ENCODE data around the gene JMJD7. TPM values are rescaled to one million over a fixed set of nuclear protein-coding genes. Genes with fewer than 3 reads are reported as not detected.

The JMJD7 gene
- total RNA-seq, 2 donors from 2014 or later, result 7.8 to 11.8 TPM

DNA sequence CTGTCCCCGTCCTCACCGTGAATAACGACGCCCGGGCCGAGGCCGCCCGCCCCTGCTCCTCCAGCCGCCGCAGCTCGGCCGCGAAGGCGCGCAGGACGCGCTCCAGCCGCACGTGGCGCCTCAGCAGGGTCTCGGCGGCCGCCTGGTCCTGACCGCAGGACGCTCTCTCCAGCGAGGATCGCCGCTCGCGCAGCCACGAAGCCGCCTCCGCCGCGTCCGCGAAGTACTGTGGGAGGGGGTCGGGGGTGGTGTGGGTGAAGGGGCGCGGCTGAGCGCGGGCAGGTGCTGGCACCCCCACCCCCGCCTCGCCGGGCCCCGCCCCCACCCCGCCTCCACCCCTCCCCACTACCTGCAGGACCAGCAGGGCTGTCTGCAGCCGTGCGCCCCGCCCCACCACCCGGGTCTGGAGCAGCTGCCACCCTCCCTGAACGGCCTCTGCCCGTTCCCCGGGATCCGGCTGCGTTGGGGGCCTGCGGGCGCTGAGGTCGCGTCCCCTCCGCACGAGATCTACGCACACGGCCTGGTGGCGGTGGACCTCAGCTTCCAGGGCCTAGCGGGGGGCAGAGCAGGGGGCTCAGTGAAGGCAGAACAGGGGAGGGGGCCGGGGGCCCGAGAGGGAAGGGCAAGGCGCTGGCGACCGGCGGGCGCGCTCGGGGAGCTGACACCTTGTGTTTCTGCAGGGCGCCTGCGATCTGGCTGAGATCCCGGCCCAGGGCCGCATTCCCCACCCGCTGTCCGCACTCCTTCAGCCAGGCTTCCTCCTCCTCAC lies 54.2 kb downstream of the JMJD7 start:
- H3K36me3 ChIP-seq, result no peaks in the 10 kb centered on the region
- TF ChIP-seq, protein P1, sequence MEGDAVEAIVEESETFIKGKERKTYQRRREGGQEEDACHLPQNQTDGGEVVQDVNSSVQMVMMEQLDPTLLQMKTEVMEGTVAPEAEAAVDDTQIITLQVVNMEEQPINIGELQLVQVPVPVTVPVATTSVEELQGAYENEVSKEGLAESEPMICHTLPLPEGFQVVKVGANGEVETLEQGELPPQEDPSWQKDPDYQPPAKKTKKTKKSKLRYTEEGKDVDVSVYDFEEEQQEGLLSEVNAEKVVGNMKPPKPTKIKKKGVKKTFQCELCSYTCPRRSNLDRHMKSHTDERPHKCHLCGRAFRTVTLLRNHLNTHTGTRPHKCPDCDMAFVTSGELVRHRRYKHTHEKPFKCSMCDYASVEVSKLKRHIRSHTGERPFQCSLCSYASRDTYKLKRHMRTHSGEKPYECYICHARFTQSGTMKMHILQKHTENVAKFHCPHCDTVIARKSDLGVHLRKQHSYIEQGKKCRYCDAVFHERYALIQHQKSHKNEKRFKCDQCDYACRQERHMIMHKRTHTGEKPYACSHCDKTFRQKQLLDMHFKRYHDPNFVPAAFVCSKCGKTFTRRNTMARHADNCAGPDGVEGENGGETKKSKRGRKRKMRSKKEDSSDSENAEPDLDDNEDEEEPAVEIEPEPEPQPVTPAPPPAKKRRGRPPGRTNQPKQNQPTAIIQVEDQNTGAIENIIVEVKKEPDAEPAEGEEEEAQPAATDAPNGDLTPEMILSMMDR (IDR thresholded peaks at IDR 0.05), result no peak
- peak overlapping the region in 1 of 2 donors; percentile 12 for H3K9ac ChIP-seq (ENCODE audit: low read depth in 2 of 2, low read length in 2 of 2)
- H3K4me1 ChIP-seq, result no peaks in the 10 kb centered on the region
- H3K9me3 ChIP-seq, result no peaks in the 10 kb centered on the region
- DNase-seq, result peak; percentile 45
- H3K27ac ChIP-seq, result no peak overlapping the region
- peaks cover 3% of the 10 kb centered on the region for H3K27me3 ChIP-seq
- intact Hi-C loops (cut with DNase I), result no loop called here
- H3K4me3 ChIP-seq, result peak overlapping the region; percentile 20

DNA sequence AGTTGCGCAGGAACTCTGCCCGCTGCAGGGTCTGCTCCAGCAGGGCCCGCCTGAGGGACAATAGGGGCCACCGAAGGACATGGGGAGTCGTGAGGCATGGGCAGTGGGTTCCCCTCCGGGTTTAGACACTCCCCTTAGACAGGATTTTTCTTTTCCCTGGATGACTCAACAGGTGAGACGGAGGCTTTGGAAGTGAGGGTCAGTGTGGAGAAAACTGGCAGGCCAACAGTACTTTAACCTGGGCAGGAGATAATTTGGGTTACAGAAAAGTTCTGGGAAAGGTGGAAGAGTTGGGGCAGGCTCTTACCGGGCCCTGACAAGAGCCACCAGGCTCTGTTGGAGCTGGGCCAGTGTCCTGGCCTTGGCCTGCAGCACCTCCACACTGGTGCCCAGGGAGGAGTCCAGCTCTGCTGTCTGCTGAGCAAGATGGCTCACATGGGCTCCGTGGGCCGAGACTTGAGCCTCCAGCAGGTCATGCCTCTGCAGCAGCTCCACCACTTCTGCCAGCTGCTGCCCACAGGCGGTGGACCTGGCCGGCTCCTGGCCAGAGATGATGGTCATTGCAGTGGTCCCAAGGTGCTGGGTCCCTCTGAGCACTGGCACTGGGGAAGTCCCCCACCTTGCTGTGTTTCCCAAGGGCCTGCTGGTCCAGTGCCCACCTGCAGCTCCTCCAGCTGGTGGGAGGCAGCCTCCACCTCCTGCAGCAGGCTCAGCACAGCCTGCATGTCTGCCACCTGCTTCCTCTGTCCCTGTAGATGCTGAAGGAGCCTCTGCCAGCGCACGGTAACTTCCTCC lies 55.0 kb downstream of the JMJD7 start:
- intact Hi-C loops (cut with DNase I), result no loop called here
- H3K9ac ChIP-seq (ENCODE audit: low read depth in 2 of 2, low read length in 2 of 2), result no peak overlapping the region
- TF ChIP-seq, protein P1 (IDR thresholded peaks at IDR 0.05), result no peak

DNA sequence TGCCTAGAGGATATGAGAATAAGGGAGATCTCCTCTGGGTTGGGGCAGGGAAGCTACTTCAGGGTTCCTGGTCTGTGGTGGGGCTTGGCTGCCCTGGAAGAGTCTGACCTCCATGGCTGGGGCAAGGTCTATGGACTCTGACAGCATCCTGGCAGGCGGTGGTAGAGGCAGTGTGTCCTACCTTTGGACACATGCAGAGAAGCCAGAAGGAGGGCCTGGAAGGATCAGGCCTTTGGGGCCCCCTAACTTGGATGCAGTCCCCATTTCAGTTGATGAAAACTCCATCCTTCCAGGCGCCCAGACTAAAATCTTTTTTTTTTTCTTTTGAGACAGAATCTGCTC lies 55.6 kb downstream of the JMJD7 start:
- Histone ChIP-seq H3K27me3 (peaks cover 3% of the 10 kb centered on the region), H3K9me3 (no peaks in the 10 kb centered on the region), H3K27ac (no peak overlapping the region), H3K9ac (ENCODE audit: low read depth in 2 of 2, low read length in 2 of 2) (no peak overlapping the region), H3K36me3 (no peaks in the 10 kb centered on the region), H3K4me1 (no peaks in the 10 kb centered on the region), H3K4me3 (no peak overlapping the region)
- no peak for DNase-seq
- intact Hi-C loops (cut with DNase I), result no loop called here
- TF ChIP-seq, protein P1 (IDR thresholded peaks at IDR 0.05), result no peak

More for the DNA sequence above, 55.0 kb downstream of the JMJD7 start:
- no peaks in the 10 kb centered on the region for H3K9me3 ChIP-seq
- H3K36me3 ChIP-seq, result no peaks in the 10 kb centered on the region
- H3K27ac ChIP-seq, result no peak overlapping the region
- H3K27me3 ChIP-seq, result peaks cover 3% of the 10 kb centered on the region
- no peaks in the 10 kb centered on the region for H3K4me1 ChIP-seq
- DNase-seq, result no peak
- no peak overlapping the region for H3K4me3 ChIP-seq

DNA sequence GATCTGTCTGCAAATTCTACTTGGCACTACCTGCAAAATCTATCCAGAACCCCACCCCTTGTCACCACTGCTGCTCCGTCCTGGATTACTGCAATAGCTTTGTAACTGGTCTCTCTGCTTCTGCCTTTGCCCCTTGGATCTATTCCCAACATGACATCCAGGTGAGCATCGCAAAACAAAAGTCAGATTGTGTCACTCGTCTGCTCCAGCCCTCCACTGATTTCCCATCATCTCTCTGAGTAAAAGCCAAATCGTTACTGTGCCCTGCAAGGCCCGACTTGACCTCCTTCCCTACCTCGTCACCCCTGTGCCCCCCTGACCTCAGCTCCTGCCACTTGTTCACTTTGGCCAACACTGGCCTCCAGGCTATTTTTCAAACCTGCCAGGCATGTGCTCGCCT lies 56.6 kb downstream of the JMJD7 start:
- TF ChIP-seq, protein P1 (IDR thresholded peaks at IDR 0.05), result no peak
- H3K4me1 ChIP-seq, result no peaks in the 10 kb centered on the region
- no peak overlapping the region for H3K4me3 ChIP-seq
- DNase-seq, result no peak
- intact Hi-C loops (cut with DNase I), result no loop called here
- H3K36me3 ChIP-seq, result no peaks in the 10 kb centered on the region
- no peak overlapping the region for H3K27ac ChIP-seq
- no peaks in the 10 kb centered on the region for H3K9me3 ChIP-seq
- peaks cover 3% of the 10 kb centered on the region for H3K27me3 ChIP-seq
- H3K9ac ChIP-seq (ENCODE audit: low read depth in 2 of 2, low read length in 2 of 2), result no peak overlapping the region

DNA sequence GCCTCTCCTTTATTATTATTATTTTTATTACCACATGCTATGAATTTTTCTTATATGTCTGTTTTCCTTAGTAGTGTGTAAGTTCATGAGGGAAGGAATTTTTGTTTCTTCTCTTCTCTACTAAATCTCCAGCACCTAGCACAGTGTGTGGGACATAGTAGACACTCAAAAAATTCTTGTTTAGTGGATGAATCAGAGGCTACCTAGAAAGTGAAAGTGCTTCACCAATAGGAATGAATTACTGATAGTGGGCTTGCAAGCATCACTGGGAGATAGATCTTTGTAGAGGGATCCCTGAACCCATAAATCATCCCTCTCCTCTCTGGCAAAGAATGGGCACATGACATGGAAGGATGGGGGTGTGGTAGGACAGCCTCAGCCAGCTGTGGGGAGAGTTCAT lies 57.4 kb downstream of the JMJD7 start:
- H3K9ac ChIP-seq (ENCODE audit: low read depth in 2 of 2, low read length in 2 of 2), result no peak overlapping the region
- intact Hi-C loops (cut with DNase I), result no loop called here
- TF ChIP-seq, protein P1 (IDR thresholded peaks at IDR 0.05), result no peak
- no peaks in the 10 kb centered on the region for H3K9me3 ChIP-seq
- DNase-seq, result no peak
- H3K36me3 ChIP-seq, result no peaks in the 10 kb centered on the region
- peaks cover 3% of the 10 kb centered on the region for H3K27me3 ChIP-seq
- no peak overlapping the region for H3K4me3 ChIP-seq
- H3K4me1 ChIP-seq, result no peaks in the 10 kb centered on the region
- H3K27ac ChIP-seq, result no peak overlapping the region
